ENCODE data around the gene MCM6.

GRCh38 chr2:135905679-135906078 is 29.4 kb upstream of the MCM6 start:
- TF ChIP-seq, protein P1, sequence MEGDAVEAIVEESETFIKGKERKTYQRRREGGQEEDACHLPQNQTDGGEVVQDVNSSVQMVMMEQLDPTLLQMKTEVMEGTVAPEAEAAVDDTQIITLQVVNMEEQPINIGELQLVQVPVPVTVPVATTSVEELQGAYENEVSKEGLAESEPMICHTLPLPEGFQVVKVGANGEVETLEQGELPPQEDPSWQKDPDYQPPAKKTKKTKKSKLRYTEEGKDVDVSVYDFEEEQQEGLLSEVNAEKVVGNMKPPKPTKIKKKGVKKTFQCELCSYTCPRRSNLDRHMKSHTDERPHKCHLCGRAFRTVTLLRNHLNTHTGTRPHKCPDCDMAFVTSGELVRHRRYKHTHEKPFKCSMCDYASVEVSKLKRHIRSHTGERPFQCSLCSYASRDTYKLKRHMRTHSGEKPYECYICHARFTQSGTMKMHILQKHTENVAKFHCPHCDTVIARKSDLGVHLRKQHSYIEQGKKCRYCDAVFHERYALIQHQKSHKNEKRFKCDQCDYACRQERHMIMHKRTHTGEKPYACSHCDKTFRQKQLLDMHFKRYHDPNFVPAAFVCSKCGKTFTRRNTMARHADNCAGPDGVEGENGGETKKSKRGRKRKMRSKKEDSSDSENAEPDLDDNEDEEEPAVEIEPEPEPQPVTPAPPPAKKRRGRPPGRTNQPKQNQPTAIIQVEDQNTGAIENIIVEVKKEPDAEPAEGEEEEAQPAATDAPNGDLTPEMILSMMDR (IDR thresholded peaks at IDR 0.05): no peak
- TF ChIP-seq POLR2AphosphoS5 (IDR thresholded peaks at IDR 0.05) (no peak), EP300 (IDR thresholded peaks at IDR 0.05) (no peak)
